Lower lobe of right lung (tissue), 2 donors: ENCODE measurements around the gene TRMT1L. TPM values are rescaled to one million over a fixed set of nuclear protein-coding genes. Genes with fewer than 3 reads are reported as not detected.

Experiments used
- ATAC-seq, 2 donors: fragments of 200-7000 bp; cut with Tn5 transposase; one replicate each; pipeline ENCODE4 v1.9.1; 2020 to 2022; ENCODE audit warnings: mild to moderate bottlenecking in 2 of 2, moderate library complexity in 2 of 2
- DNase-seq: peaks from one replicate; pipeline ENCODE4 v3.0.0-alpha.2; 2020
- H3K27ac ChIP-seq: fragments of 200-600 bp; one replicate; pipeline ENCODE4 v1.8.0; 2022
- H3K27me3 ChIP-seq: fragments of 200-600 bp; one replicate; pipeline ENCODE4 v1.8.0; 2022; ENCODE audit warnings: low read depth
- H3K36me3 ChIP-seq: fragments of 200-600 bp; one replicate; pipeline ENCODE4 v1.8.0; 2022; ENCODE audit warnings: mild to moderate bottlenecking
- H3K4me1 ChIP-seq: fragments of 200-600 bp; one replicate; pipeline ENCODE4 v1.8.0; 2022
- H3K4me3 ChIP-seq: fragments of 200-600 bp; one replicate; pipeline ENCODE4 v1.8.0; 2022; ENCODE audit warnings: mild to moderate bottlenecking
- H3K9me3 ChIP-seq: fragments of 200-600 bp; one replicate; pipeline ENCODE4 v1.8.0; 2022
- CTCF ChIP-seq: fragments of 200-600 bp; IDR thresholded peaks from one replicate; pipeline ENCODE4 v1.8.0; 2022; ENCODE audit warnings: antibody characterized with exemption, mild to moderate bottlenecking
- intact Hi-C: fragments of 100-400 bp; cut with DNase I; formaldehyde crosslinking; loops from one replicate; pipeline ENCODE4 v1.11.0; 2022
- total RNA-seq: library from RNA; stranded (reverse); fragmentation: NEBNext Ultra II Directional; extraction: Animal tissue kit (Norgen Biotek cat#: 25700); gene quantifications from one replicate; pipeline ENCODE4 v1.2.1, GENCODE V29; 2021
- donor health status: DM: no; HTN: yes; CAD: no; lungs with severe emphysema.

TRMT1L gene
- total RNA-seq, 1 donor from 2014 or later: 14.9 TPM

- Histone ChIP-seq H3K4me3 (no peak overlapping the region), H3K4me1 (no peaks in the 10 kb centered on the region), H3K27ac (no peak overlapping the region), H3K36me3 (peaks cover 86% of the 10 kb centered on the region), H3K9me3 (no peaks in the 10 kb centered on the region), H3K27me3 (no peaks in the 10 kb centered on the region)
- intact Hi-C loops: no loop called here
- DNase-seq: no peak
- no peak for ATAC-seq
- TF ChIP-seq CTCF: no peak
These were observed 17.5 kb downstream of the TRMT1L start for GRCh38 chr1:185139246-185139645.

GRCh38 chr1:185137896-185138545, 18.7 kb downstream of the TRMT1L start:
- DNase-seq (no peak), ATAC-seq (no peak)
- Histone ChIP-seq H3K4me3 (no peak overlapping the region), H3K4me1 (no peaks in the 10 kb centered on the region), H3K27me3 (no peaks in the 10 kb centered on the region), H3K9me3 (no peaks in the 10 kb centered on the region), H3K27ac (no peak overlapping the region), H3K36me3 (peaks cover 85% of the 10 kb centered on the region)
- TF ChIP-seq CTCF: no peak
- intact Hi-C loops: no loop called here

GRCh38 chr1:185132534-185132933, 24.2 kb downstream of the TRMT1L start:
- H3K9me3 ChIP-seq: no peaks in the 10 kb centered on the region
- H3K27ac ChIP-seq: no peak overlapping the region
- H3K27me3 ChIP-seq: no peaks in the 10 kb centered on the region
- no peak for TF ChIP-seq CTCF
- ATAC-seq: no peak
- no peak overlapping the region for H3K4me3 ChIP-seq
- intact Hi-C loops: no loop called here
- no peaks in the 10 kb centered on the region for H3K4me1 ChIP-seq
- no peak for DNase-seq
- peaks cover 73% of the 10 kb centered on the region for H3K36me3 ChIP-seq

- TF ChIP-seq CTCF: no peak
- no peaks in the 10 kb centered on the region for H3K9me3 ChIP-seq
- H3K27ac ChIP-seq: no peak overlapping the region
- peaks cover 85% of the 10 kb centered on the region for H3K36me3 ChIP-seq
- ATAC-seq (peak in 1 of 2 donors; percentile 14), DNase-seq (no peak)
- intact Hi-C loops: no loop called here
- H3K27me3 ChIP-seq: no peaks in the 10 kb centered on the region
- H3K4me3 ChIP-seq: no peak overlapping the region
- no peaks in the 10 kb centered on the region for H3K4me1 ChIP-seq
These were observed 27.0 kb downstream of the TRMT1L start for GRCh38 chr1:185129708-185130107.

- ATAC-seq: no peak
- no peak overlapping the region for H3K4me3 ChIP-seq
- H3K4me1 ChIP-seq: no peaks in the 10 kb centered on the region
- peaks cover 4% of the 10 kb centered on the region for H3K36me3 ChIP-seq
- DNase-seq: no peak
- no peaks in the 10 kb centered on the region for H3K27me3 ChIP-seq
- H3K9me3 ChIP-seq: peaks cover 19% of the 10 kb centered on the region
- no peak for TF ChIP-seq CTCF
- intact Hi-C loops: no loop called here
- no peak overlapping the region for H3K27ac ChIP-seq
These were observed 44.4 kb downstream of the TRMT1L start for GRCh38 chr1:185112356-185112755.
